ENCODE data around the gene OPA3. TPM values are rescaled to one million over a fixed set of nuclear protein-coding genes. Genes with fewer than 3 reads are reported as not detected.

The OPA3 gene
- total RNA-seq, 1 experiment from 2014 or later: 17.7 TPM

- H3K27me3 ChIP-seq (replicated peaks; ENCODE audit: control insufficient read depth, insufficient read depth, low read length): peaks cover 2% of the 10 kb centered on the region; the same call in 1 of the 2 replicates
Observed at GRCh38 chr19:45598267-45599001, 13.8 kb upstream of the OPA3 start.

GRCh38 chr19:45597425-45598111, 13.0 kb upstream of the OPA3 start:
- Histone ChIP-seq H3K4me3 (ENCODE audit: low read depth, low read length) (no peak overlapping the region), H3K4me1 (no peaks in the 10 kb centered on the region; the same call in 1 of the 2 replicates), H3K9me3 (no peaks in the 10 kb centered on the region), H3K36me3 (ENCODE audit: control insufficient read depth, insufficient read depth, low read length) (no peaks in the 10 kb centered on the region), H3K27me3 (replicated peaks; ENCODE audit: control insufficient read depth, insufficient read depth, low read length) (peaks cover 2% of the 10 kb centered on the region; the same call in 1 of the 2 replicates)
- no TSS peak for BruUV-seq (replicated peaks)
- peaks cover 15% of the 10 kb centered on the region for H3K4me1 Mint-ChIP-seq (ENCODE audit: low read depth, unreplicated experiment)
- no peak overlapping the region for H3K27ac Mint-ChIP-seq (ENCODE audit: unreplicated experiment)
- ChIA-PET POLR2A (no interaction called here), CTCF (interaction anchor here (1.8 to 1.9 kb wide), 2 partner anchors 13 to 44 kb away, joined by 3 to 9 read pairs; no protein-coding TSS in a partner anchor)
- H3K27me3 Mint-ChIP-seq (ENCODE audit: insufficient read depth, unreplicated experiment): peaks cover 45% of the 10 kb centered on the region
- no peaks in the 10 kb centered on the region for H3K9me3 Mint-ChIP-seq (ENCODE audit: unreplicated experiment)
- DNase-seq: no peak
- TF ChIP-seq CTCF (IDR thresholded peaks at IDR 0.05; ENCODE audit: insufficient read depth in 1 of 2, low read depth in 1 of 2, low read length in 1 of 2, severe bottlenecking in 1 of 2, unreplicated experiment in 1 of 2): no peak
- H3K4me3 Mint-ChIP-seq (ENCODE audit: unreplicated experiment): no peak overlapping the region
- H3K36me3 Mint-ChIP-seq (ENCODE audit: insufficient read depth, unreplicated experiment): peaks cover 8% of the 10 kb centered on the region
- intact Hi-C loops (cut with micrococcal nuclease; ENCODE audit: unreplicated experiment): no loop called here

More at GRCh38 chr19:45598267-45599001, 13.8 kb upstream of the OPA3 start:
- Histone ChIP-seq H3K4me3 (ENCODE audit: low read depth, low read length) (no peak overlapping the region), H3K4me1 (no peaks in the 10 kb centered on the region; the same call in 1 of the 2 replicates), H3K36me3 (ENCODE audit: control insufficient read depth, insufficient read depth, low read length) (no peaks in the 10 kb centered on the region), H3K9me3 (no peaks in the 10 kb centered on the region)
- Mint-ChIP-seq H3K36me3 (ENCODE audit: insufficient read depth, unreplicated experiment) (peaks cover 8% of the 10 kb centered on the region), H3K9me3 (ENCODE audit: unreplicated experiment) (no peaks in the 10 kb centered on the region), H3K4me1 (ENCODE audit: low read depth, unreplicated experiment) (peaks cover 19% of the 10 kb centered on the region), H3K4me3 (ENCODE audit: unreplicated experiment) (no peak overlapping the region), H3K27ac (ENCODE audit: unreplicated experiment) (no peak overlapping the region), H3K27me3 (ENCODE audit: insufficient read depth, unreplicated experiment) (peaks cover 46% of the 10 kb centered on the region)
- no TSS peak for BruUV-seq (replicated peaks)
- ChIA-PET CTCF (interaction anchor here (1.8 to 1.9 kb wide), 2 partner anchors 14 to 43 kb away, joined by 3 to 9 read pairs; no protein-coding TSS in a partner anchor), POLR2A (no interaction called here)
- DNase-seq: no peak
- intact Hi-C loops (cut with micrococcal nuclease; ENCODE audit: unreplicated experiment): no loop called here
- TF ChIP-seq CTCF (IDR thresholded peaks at IDR 0.05; ENCODE audit: insufficient read depth in 1 of 2, low read depth in 1 of 2, low read length in 1 of 2, severe bottlenecking in 1 of 2, unreplicated experiment in 1 of 2): no peak

GRCh38 chr19:45595814-45596213, 11.2 kb upstream of the OPA3 start:
- ChIA-PET CTCF (interaction anchor here (0.6 to 0.7 kb wide), 2 partner anchors 24 to 73 kb away, joined by 3 read pairs; no protein-coding TSS in a partner anchor), POLR2A (interaction anchor here (0.7 kb wide), 1 partner anchor 122 kb away, joined by 5 read pairs; no protein-coding TSS in a partner anchor)
- Mint-ChIP-seq H3K27me3 (ENCODE audit: insufficient read depth, unreplicated experiment) (peaks cover 38% of the 10 kb centered on the region), H3K36me3 (ENCODE audit: insufficient read depth, unreplicated experiment) (peaks cover 14% of the 10 kb centered on the region), H3K4me3 (ENCODE audit: unreplicated experiment) (no peak overlapping the region), H3K9me3 (ENCODE audit: unreplicated experiment) (no peaks in the 10 kb centered on the region), H3K4me1 (ENCODE audit: low read depth, unreplicated experiment) (peaks cover 5% of the 10 kb centered on the region), H3K27ac (ENCODE audit: unreplicated experiment) (no peak overlapping the region)
- DNase-seq: no peak
- Histone ChIP-seq H3K27me3 (replicated peaks; ENCODE audit: control insufficient read depth, insufficient read depth, low read length) (peaks cover 2% of the 10 kb centered on the region; the same call in 1 of the 2 replicates), H3K9me3 (no peaks in the 10 kb centered on the region), H3K4me3 (ENCODE audit: low read depth, low read length) (no peak overlapping the region), H3K36me3 (ENCODE audit: control insufficient read depth, insufficient read depth, low read length) (no peaks in the 10 kb centered on the region), H3K4me1 (peaks cover under 1% of the 10 kb centered on the region)
- intact Hi-C loops (cut with micrococcal nuclease; ENCODE audit: unreplicated experiment): no loop called here
- no peak for TF ChIP-seq CTCF (IDR thresholded peaks at IDR 0.05; ENCODE audit: insufficient read depth in 1 of 2, low read depth in 1 of 2, low read length in 1 of 2, severe bottlenecking in 1 of 2, unreplicated experiment in 1 of 2)
- no TSS peak for BruUV-seq (replicated peaks)

All from Caco-2 (cell line).